CD1c-positive myeloid dendritic cell (primary cell): ENCODE data around the gene UBA6.
A peak's percentile ranks its signal among the peaks of the same experiment; 100 is the strongest.
"Not testable (repeated sequence)": the region's sequence is repeated elsewhere in the genome, so short reads cannot be mapped to it uniquely, and the experiment has no call there.

Source experiments
- DNase-seq: peaks from one replicate; pipeline ENCODE4 v3.0.0-alpha.2; 2016; ENCODE audit errors: extremely low spot score

The UBA6 gene

DNA sequence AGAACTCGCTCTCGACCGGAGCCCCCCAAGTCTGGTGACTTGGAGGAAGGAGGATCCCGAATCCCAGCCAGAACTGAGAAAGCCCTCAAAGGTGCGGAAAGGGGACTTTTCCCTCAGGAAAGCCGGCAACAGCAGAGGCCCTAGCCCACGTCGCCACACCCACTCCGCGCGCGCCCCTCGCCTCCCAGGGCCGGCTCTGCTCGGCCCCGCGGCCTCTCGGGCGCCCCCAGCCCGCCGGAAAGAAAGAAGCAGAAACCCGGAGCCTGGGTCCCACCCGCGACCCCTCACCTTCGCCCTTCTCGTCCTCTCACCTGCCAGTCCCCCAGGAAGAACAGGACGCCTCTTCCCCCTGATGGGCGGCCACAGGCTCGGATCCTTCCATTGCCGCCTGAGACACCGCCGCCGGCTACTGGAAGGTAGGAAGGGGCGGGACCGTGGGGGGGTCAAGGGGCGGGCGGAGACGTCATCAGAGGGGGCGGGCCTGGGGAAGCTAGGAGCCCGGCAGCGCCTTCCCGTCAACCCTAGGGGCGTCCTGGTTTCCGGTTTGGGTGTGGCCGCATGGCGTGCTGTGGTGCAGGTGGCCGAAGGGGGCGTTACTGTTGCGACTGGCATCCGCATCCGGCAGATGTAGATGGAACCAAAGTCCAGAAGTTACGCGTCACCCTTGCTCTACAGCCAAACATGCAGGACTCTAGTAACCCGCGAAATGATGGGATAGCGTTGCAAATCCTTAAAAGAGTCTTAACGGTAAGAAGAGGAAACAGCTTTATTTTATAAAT lies at the start of gene UBA6:
UBA6 (minus strand) TSS at position 418 of the 779 bp plus-strand sequence; CDS start at position 382, 36 bp downstream.
- peak; percentile 97 for DNase-seq

DNA sequence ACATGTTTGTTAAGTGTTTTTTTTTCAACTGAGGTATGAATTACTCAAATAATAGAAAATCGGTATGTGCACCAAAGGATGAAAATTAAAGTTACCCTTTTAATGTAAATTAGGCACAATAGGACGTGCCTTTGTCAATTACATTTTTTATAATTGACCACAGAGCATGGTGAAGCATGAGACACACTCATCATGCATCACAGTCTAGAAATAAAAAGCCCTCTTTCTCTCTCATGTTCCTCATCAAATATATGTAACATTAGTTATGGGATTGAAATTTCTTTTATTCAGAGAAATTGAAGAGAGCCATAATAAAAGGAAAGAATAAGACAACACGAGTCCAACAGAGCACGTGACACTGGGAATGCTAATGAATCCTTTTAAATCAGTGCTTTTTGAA lies 49.7 kb upstream of the UBA6 start:
- DNase-seq: no peak

DNA sequence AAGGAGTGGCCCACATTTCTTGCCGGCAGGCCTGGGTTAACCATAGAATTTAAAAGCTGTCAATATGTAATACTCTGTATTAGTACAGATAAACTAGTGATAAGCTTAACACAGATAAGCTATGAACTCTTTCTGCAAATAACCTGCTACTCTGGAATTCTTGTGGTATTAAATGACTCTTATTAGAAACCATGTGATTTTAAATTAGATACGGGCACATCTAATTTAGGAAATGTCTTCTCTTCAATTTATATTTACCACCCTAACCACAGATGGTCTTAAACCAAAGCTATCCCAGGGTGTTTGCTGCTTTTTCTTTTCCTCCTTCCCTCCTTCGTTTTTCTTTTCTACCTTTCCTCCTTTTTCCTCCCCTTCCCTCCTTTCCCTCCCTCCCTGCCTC lies 48.3 kb upstream of the UBA6 start:
- no peak for DNase-seq

DNA sequence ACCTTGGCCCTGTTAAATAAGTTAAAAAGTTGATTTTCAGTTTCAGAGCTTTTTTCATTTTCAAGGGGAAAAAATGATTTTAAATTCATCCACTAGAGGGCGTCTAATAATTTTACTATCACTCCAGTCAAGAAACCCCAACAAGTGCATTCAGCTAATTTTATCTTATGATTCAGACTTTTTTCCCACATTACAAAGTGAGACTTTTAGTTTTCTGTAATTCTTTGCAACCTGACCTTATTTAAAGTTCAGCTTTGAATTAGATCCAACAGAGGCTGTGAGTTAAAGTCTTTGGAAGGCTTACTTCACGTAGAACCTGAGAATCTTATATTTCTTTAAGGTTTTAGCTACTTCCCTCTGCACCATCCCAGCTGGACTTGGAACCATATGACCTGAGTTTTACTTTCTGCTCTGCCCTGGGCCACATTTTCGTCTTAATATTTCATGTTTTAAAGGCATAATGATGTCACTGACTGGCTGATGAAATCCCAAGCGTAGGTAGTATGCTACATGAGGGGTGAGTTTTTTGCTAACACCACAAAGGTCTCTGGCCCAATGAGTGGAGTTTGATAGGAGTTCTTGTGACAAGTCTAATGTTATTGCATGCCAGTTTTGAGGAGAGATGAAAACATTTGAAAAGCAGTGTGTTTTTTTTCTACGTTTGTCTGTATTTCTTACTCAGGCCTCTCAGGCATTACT lies 46.0 kb upstream of the UBA6 start:
- DNase-seq: peak; percentile 55

DNA sequence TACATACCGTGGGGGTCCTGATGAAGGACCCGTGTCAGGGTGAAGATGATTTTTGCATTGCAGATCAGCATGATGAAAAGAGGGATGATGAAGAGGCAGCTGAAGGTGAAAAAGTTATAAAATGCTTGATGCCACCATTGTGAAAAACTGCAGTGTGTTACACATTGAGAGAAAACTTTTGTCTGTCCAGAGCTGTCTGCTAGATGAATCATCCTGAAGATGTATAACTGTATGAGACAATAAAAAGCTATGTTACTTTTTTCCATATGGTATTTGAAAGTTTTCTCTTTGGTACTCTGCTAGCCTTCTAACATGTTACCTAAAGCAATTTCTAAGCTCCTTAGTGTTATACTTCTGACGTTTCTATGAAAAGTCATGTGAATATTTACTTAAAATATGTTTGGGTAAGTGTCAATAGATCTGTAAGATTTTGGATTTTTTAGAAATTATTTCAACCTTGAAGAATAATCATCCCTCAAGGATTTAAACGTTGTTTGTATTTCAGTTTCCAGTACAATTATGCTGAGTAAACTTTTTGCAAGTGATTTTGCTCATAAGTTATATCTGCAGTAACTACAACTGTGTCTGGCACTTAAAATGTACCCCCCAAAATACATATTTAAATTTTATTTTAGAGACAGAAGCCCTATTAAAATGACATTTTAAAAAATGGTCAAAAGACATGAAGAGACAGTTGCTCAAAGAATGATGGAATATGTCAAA lies 43.8 kb upstream of the UBA6 start:
- no peak for DNase-seq

DNA sequence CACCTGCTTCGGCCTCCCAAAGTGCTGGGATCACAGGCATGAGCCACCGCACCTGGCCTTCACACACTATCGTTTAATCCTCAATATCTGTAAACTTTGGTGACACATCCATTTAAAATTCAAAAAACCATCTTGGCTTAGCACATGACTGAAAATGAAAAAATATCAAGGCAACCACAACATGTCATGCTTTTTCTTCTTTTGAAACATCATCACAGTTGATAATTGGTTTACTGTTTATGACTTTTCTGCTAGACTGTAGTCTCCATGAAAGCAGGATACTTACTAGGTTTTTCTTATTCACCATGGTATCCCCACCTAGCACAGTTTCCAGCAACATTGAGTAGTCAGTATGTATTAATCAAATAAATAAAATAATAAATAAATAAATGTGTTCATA lies 42.2 kb upstream of the UBA6 start:
- no peak for DNase-seq

DNA sequence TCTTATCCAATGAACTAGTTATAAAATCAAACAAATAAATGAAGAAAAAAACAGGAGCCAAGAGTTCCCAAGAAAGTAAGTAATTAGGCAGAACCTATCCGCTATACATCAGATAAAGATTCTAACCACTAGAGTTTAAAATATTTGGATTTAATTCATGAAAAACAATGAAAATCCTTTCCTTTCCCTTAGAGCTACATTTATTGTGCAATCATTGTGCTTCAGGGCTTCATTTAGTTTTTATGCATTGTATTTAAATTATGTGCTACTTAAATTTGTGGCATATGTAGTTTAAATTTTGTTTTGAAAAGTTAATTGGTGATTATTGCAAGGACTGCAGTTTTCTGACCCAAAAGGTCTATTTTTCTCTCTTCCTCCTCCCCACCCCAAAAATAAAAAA lies 35.3 kb upstream of the UBA6 start:
- DNase-seq: no peak

DNA sequence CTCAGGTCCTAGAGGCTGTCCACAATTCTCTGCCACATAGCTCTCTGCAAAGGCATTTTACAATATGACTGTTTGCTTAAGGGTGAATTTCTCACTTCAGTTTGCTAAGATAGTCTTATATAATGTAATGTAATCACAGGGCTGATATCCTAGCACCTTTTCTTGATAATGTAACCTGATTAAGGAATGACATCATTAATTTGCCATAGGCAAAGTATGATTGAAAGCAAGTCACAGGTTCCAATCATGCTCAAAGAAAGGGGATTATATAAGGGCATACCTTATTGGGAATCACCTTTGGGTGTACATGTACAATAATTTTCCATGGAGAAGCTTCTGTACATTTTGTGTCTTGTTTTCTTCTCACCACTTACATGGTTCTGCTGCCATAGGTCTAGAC lies 34.4 kb upstream of the UBA6 start:
- no peak for DNase-seq

DNA sequence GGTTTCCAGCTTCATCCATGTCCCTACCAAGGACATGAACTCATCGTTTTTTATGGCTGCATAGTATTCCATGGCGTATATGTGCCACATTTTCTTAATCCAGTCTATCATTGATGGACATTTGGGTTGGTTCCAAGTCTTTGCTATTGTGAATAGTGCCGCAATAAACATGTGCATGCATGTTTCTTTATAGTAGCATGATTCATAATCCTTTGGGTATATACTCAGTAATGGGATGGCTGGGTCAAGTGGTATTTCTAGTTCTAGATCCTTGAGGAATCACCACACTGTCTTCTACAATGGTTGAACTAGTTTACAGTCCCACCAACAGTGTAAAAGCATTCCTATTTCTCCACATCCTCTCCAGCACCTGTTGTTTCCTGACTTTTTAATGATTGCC lies 29.6 kb upstream of the UBA6 start:
- not testable (repeated sequence) for DNase-seq

DNA sequence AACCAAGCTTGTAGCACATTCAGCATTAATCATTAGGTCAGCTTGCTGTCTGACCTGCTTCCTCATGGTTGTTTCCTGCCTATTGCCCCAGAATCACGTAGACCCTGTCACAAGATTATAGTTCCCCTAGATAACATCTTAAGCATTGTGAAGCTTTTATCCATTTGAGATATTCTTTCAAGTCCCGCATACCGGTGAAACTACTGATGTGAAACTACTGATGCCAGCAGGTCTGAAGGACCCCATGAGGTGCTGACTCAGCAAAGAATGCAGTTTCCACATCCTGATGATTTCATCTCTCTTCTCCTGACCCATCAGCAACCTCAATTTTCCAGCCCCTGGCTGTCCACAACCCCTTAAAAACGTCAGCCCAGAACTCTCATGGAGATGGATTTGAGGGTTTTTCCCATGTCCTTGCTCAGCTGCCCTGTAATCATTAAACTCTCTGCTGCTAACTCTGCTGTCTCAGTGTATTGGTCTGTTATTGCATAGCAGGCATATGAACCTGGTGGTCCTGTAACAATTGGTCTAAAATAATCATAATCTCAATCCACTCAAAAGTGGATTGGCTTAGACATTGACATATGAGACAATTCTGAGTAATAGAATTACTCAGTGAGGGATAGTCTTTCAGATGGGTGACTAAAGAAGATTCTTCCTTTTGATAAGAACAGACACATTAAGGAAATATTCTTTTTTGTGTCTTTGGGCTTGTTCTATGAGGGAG lies 26.3 kb upstream of the UBA6 start:
- peak; percentile 9 for DNase-seq

DNA sequence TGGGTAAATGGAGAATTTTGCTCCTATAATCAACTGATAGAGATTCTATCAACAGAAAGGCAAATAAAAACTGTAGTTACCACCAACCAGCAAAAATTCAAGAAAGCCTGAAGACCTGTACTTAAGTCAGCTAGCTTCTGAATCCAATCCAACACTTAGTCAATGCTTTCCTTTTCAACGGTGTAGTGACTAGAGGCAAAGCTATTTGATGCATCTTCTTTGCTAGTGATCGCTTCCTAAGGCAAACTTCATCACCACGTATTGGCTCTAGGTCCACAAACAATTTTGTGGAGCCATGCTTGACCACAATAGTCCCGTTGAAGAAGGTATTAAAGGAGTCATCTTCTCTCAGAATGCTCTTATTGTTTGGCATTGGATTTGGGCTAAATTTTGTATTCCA lies 25.0 kb upstream of the UBA6 start:
- no peak for DNase-seq

DNA sequence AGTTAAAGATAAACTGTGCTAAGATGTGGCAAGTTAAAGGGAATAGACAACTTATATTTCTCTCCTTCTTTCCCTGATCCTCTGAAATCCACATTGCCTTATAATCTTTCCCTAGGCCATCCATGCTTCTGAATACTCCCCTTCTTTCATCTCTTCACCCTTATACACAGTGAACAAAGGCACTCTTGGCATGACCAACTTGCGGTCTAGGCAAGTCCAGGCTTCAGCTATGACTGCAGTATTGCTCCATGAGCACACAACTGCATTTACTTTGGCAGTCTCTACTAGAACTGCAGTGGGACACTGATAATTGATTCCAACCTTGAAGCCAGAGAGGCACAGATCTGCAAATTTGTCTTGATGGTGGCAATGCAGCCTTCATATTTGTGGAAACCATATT lies 24.2 kb upstream of the UBA6 start:
- no peak for DNase-seq

DNA sequence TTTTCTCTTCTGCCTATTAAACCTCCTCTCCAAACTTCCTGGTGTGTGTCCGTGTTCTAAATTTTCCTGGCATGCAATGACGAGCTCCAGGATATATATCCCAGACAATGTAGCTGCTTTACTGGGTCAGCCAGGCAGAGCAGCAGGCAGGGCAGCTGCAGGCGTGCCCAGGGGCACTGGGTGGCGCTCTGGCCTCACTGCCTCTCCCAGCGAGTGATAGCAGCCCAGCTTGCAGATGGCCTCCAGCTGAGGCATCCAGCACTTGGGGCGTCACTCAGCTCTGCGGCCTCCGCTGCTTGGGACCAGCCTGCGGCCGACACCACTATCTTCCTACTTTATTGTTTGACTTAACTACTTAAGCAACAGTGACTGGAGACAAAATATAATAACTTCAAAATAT lies 23.0 kb upstream of the UBA6 start:
- no peak for DNase-seq

DNA sequence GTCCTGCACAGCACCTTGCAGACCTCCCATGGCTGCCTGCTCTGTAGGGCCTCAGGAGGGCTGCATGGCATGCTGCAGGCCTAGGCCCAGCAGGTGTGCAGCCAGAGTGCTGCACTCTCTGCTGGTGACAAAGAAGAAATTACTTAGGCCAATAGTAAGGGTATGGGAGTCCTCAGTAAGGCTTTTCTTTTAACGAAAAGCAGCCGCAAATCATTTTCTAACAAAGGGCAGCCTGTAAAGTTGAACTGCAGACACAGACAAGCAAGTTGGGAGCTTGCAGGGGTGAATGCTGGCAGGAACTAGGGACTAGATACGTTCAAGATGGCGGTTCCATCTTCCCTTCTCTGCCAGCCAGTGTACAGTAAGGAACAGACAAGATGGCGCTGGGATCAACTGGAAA lies 22.4 kb upstream of the UBA6 start:
- no peak for DNase-seq

DNA sequence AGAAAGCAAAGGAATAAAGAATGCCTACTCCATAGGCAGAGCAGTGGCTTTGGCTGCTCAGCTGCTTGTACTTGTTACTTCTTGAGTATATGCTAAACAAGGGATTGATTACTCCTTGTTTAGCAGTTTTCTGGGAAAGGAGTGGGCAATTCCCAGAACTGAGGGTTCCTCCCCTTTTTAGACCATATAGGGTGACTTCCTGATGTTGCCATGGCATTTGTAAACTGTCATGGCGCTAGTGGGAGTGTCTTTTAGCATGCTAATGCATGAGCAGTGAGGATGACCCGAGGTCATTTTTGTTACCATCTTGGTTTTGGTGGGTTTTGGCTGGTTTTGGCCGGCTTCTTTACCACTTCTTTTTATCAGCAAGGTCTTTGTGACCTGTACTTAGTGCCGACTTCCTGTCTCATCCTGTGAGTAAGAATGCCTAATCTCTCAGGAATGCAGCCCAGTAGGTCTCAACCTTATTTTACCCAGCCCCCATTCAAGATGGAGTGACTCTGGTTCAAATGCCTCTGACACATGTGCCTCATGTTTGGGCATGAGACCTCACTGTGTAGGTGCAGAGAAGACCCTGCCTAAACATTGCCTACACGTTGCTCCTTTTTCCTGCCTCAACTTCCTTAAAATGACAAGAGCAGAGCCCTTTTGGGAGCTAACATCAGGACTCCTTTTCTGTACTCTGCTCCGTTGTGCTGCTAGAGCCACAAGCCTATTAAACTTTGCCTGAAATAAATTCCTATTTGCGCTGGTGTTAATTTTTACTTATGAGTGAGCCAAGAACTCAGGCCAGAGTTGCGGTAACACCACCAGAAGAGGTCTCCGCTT lies 21.0 kb upstream of the UBA6 start:
- no peak for DNase-seq

DNA sequence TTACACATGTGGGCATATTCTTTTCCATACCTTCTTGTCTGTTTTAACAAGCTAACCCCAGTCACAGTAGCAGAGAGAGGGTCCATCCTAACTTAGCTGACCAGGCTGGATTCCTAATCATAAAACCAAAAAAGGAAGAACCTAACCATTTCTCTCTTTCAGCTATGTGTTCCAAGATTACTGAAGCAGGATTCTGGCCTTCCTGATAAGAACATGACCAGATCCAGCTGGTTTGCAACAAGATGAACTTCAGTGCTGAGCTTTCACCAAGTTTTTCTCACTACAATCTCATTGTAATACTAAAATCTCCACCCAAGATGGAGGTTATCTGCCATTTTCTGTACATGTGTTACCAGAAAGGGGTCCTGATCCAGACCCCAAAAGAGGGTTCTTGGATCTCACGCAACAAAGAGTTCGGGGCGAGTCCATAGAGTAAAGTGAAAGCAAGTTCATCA lies 20.4 kb upstream of the UBA6 start:
- DNase-seq: no peak

DNA sequence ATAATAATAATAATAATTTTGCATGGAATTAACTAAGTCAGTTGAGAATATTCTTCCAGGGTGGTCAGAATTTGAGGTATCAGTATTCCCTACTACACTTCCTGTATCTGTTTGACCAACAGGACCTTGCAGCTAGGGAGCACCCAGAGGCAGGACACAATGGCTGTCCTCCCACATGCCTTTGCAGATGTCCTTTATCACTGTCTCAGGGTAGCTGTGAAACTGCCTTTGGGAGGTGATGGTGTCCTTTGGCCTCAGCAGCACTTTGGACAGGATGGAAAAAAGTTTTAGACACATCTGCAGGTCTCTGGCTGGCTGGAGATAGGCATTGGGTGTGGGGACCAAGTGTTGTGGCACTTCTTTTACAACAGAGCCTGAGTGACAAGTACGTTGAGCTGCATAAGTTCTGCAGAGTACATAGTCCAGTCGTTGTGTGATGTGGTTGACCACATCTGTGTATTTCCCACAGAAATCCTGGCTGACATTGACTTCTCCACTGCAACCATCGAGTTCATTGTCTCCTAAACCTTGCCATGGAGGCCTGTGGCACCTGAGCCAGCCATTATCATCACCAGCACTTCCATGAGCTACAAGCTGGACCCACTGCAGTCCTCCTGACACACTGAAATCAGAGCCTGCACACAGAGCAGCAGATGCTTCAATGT lies 19.1 kb upstream of the UBA6 start:
- DNase-seq: no peak

DNA sequence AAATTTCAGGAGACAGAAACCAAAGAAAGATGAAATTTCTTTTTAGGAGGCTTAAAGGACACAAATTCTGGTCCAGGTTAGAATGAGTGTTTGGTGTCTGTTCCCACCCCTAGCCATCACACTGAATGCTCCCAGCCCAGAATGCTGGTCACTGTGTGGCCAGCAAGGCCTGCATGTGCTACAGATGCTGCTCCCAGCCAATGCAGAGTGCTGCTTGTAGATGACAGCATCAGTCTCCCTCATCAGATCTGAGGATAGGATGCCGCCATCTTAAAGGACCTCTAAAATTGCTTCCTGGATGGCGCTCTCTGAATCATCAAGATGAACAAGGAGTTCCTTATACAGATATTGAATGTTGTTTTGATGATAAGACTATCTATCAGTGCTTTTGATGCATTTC lies 17.9 kb upstream of the UBA6 start:
- no peak for DNase-seq

DNA sequence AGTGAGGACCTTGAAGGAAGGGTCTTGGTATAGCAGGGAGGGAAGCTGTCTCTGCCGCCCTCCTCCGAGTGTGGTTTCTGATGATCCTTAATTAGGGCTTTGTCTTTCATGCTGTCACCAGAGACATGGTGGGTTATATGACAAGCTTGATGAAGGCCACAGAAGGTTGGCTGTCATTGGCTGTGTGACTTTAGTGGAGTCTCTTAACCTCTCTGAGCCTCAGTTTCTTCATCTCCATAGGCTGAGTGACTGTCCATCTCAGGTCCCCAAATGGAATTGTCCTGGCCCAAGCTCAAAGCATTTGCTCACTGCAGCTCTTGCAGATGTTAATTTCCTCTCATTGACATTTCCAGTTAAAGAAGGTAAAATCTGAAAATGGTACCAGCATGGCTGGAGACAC lies 16.6 kb upstream of the UBA6 start:
- no peak for DNase-seq

DNA sequence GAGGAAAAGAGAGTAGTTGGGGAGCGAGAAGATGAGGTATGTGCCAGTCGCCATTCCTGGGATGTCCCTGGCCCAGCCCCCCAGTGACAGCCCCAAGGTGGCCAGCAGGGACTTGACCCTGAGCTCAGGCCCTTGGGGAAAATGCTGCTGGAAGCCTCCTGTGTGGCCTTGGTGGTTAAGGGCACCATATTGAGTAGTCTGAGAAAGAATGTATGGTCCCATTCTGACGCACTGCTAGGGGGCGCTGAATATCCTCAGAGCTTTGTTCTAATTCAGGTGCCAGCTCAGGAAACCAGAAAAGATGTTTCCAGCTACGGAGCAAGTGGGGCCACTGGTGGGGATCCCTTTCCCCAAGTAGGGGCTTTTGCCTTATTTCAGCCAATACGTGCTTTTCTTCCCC lies 14.0 kb upstream of the UBA6 start:
- DNase-seq: no peak

DNA sequence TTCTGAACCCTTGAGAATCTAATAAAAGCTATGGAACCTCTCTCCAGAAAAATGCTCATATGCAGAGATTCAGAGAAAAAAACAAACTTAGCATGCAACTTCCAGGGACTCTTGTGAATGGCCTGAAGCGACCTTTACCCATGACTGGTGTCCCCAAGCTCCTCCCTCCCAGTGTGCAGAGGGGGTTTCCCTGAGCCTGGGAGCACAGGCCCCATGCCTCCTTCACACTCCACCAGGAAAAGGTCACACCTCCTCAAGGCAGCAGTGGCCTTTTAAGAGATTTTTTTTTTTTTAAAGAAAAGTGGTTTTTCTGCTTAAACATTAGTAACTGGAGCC lies 13.3 kb upstream of the UBA6 start:
- no peak for DNase-seq
